OCI-LY7 (cell line): ENCODE results near the gene SASH1.

Experiments used
- EZH2phosphoT487 ChIP-seq: fragments of 200-600 bp; sonication (generic); IDR thresholded peaks from 2 replicates; pipeline ENCODE4 v1.6.1; 2018; ENCODE audit warnings: low read depth, borderline replicate concordance, mild to moderate bottlenecking, mixed run types, antibody characterized with exemption, low read length, moderate library complexity, mixed read lengths
- TF ChIP-seq, protein P1 (sequence below): fragments of 200-600 bp; sonication (generic); conservative IDR thresholded peaks from 2 replicates; pipeline ENCODE4 v1.5.1; 2014; ENCODE audit warnings: mild to moderate bottlenecking, antibody characterized with exemption, low read length, moderate library complexity, mixed read lengths

DNA sequence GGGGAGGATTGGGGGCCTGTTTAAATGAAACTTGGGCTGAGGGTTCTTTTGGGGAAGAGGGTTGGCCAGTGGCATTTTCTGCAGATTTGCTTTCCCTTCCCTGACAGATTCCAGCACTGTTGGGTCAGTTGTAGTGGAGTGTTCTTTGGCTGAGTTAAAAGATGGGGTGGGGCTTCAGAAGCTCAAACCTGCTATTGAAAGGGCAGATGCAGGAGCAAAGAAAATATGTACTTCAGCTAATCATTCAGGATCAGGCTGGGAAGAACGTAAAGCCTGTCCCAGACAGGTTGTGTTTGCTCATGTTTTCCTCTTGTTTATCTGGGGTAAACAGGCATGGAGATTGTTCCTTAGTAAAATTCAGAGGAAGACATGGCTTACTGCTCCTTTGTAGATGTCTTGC is 2.5 kb downstream of the SASH1 start:
- TF ChIP-seq EZH2phosphoT487, result no peak
- TF ChIP-seq, protein P1, sequence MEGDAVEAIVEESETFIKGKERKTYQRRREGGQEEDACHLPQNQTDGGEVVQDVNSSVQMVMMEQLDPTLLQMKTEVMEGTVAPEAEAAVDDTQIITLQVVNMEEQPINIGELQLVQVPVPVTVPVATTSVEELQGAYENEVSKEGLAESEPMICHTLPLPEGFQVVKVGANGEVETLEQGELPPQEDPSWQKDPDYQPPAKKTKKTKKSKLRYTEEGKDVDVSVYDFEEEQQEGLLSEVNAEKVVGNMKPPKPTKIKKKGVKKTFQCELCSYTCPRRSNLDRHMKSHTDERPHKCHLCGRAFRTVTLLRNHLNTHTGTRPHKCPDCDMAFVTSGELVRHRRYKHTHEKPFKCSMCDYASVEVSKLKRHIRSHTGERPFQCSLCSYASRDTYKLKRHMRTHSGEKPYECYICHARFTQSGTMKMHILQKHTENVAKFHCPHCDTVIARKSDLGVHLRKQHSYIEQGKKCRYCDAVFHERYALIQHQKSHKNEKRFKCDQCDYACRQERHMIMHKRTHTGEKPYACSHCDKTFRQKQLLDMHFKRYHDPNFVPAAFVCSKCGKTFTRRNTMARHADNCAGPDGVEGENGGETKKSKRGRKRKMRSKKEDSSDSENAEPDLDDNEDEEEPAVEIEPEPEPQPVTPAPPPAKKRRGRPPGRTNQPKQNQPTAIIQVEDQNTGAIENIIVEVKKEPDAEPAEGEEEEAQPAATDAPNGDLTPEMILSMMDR, result no peak
